Activated CD8-positive, alpha-beta memory T cell treated with anti-CD3 and anti-CD28 coated beads, Interleukin-2, amount 10 ng/mL, durations not matched to agents 7 days and 5 days (primary cell): ENCODE data around the gene AZU1. TPM values are rescaled to one million over a fixed set of nuclear protein-coding genes. Genes with fewer than 3 reads are reported as not detected.
A peak's percentile ranks its signal among the peaks of the same experiment; 100 is the strongest.
"Not testable (repeated sequence)": the region's sequence is repeated elsewhere in the genome, so short reads cannot be mapped to it uniquely, and the experiment has no call there.

ENCODE experiments used
- ATAC-seq: fragments of 150-1000 bp; cut with Tn5 transposase; one replicate; pipeline ENCODE4 v1.10.0; 2021; ENCODE audit warnings: moderate library complexity
- CTCF ChIA-PET: fragments of 350-600 bp; sonication (Branson Sonifier 250); formaldehyde crosslinking; loops from one replicate; lab custom pipeline; 2021; ENCODE audit warnings: antibody characterized with exemption; lab: Charles Lee
- DNase-seq: peaks from one replicate; pipeline ENCODE4 v3.0.0-alpha.2; 2020
- H3K27ac Mint-ChIP-seq: one replicate; pipeline ENCODE4 v1.8.0; 2021; ENCODE audit warnings: mild to moderate bottlenecking, mixed read lengths
- H3K27me3 Mint-ChIP-seq: one replicate; pipeline ENCODE4 v1.8.0; 2021; ENCODE audit warnings: mixed read lengths
- H3K36me3 Mint-ChIP-seq: one replicate; pipeline ENCODE4 v1.8.0; 2021; ENCODE audit warnings: mild to moderate bottlenecking, mixed read lengths
- H3K4me1 Mint-ChIP-seq: one replicate; pipeline ENCODE4 v1.8.0; 2021; ENCODE audit warnings: mixed read lengths
- H3K4me3 Mint-ChIP-seq: one replicate; pipeline ENCODE4 v1.8.0; 2021; ENCODE audit warnings: mild to moderate bottlenecking, moderate library complexity, mixed read lengths
- H3K9me3 Mint-ChIP-seq: one replicate; pipeline ENCODE4 v1.8.0; 2022; ENCODE audit warnings: low read depth, mixed read lengths
- total RNA-seq, 2 experiments: library from RNA; stranded (reverse); gene quantifications; one replicate each; pipeline ENCODE4 v1.2.3, GENCODE V29; 2021

AZU1 gene
- total RNA-seq, 2 experiments from 2014 or later: not detected

DNA sequence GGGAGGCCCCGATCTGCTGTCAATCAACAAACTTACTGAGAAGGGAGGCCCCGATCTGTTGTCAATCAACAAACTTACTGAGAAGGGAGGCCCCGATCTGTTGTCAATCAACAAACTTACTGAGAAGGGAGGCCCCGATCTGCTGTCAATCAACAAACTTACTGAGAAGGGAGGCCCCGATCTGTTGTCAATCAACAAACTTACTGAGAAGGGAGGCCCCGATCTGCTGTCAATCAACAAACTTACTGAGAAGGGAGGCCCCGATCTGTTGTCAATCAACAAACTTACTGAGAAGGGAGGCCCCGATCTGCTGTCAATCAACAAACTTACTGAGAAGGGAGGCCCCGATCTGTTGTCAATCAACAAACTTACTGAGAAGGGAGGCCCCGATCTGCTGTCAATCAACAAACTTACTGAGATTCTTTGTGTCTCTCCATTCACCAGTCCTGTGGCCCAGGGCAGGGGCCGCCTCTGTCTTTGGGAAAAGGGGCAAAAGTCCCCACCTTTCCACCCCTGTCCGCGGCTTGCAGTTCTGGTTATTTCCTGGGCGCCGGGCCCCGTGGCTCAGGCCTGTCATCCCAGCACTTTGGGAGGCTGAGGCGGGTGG, 26.1 kb downstream of the AZU1 start:
- not testable (repeated sequence) for H3K36me3 Mint-ChIP-seq, DNase-seq, H3K27ac Mint-ChIP-seq, ATAC-seq, H3K9me3 Mint-ChIP-seq, H3K27me3 Mint-ChIP-seq, H3K4me1 Mint-ChIP-seq, H3K4me3 Mint-ChIP-seq
- CTCF ChIA-PET: interaction anchor here (1.0 kb wide), 1 partner anchor 10 kb away, joined by 3 read pairs; no protein-coding TSS in a partner anchor

DNA sequence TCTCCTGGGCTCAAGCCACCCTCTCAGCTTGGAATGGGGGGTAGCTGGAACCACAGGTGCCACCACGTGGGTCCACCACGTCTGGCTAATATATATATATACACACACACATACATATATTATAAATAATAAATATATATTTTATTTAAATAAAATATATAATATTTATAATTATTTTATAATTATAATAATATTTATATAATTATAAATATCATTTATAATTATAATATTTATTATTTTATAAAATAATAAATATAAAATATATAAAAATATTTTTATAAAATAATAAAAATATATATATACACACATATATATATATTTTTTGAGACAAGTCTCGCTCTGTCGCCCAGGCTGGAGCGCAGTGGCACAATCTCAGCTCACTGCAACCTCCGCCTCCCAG, 26.9 kb downstream of the AZU1 start:
- Mint-ChIP-seq H3K4me1 (no peaks in the 10 kb centered on the region), H3K27ac (no peak overlapping the region), H3K9me3 (no peaks in the 10 kb centered on the region), H3K27me3 (peaks cover 11% of the 10 kb centered on the region), H3K36me3 (no peaks in the 10 kb centered on the region), H3K4me3 (no peak overlapping the region)
- DNase-seq (no peak), ATAC-seq (no peak)
- CTCF ChIA-PET: interaction anchor here (1.0 kb wide), 1 partner anchor 9 kb away, joined by 3 read pairs; no protein-coding TSS in a partner anchor

DNA sequence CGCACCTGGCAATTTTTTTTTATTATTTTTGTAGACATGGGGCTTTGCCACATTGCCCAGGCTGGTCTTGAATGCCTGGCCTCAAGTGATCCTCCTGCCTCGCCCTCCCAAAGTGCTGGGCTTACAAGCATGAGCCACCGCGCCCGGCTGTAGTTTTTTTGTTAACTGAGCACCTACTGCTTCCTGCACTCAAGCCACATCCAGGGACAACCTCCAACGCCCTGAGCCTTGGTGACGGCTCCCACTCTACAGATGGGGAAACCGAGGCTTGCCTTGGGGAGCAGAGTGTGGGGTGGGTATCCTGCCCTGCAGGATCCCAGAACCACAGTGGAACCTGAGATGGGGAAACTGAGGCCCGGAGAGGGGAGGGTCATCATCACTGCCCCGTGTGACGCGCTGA, 27.5 kb downstream of the AZU1 start:
- Mint-ChIP-seq H3K4me1 (no peaks in the 10 kb centered on the region), H3K4me3 (no peak overlapping the region), H3K27me3 (peaks cover 13% of the 10 kb centered on the region), H3K27ac (no peak overlapping the region), H3K9me3 (no peaks in the 10 kb centered on the region), H3K36me3 (no peaks in the 10 kb centered on the region)
- ATAC-seq: no peak
- no peak for DNase-seq
- CTCF ChIA-PET: interaction anchor here (1.2 to 4.8 kb wide), 2 partner anchors 8 to 129 kb away, joined by 4 to 19 read pairs; partner anchors contain the start of gene WDR18

DNA sequence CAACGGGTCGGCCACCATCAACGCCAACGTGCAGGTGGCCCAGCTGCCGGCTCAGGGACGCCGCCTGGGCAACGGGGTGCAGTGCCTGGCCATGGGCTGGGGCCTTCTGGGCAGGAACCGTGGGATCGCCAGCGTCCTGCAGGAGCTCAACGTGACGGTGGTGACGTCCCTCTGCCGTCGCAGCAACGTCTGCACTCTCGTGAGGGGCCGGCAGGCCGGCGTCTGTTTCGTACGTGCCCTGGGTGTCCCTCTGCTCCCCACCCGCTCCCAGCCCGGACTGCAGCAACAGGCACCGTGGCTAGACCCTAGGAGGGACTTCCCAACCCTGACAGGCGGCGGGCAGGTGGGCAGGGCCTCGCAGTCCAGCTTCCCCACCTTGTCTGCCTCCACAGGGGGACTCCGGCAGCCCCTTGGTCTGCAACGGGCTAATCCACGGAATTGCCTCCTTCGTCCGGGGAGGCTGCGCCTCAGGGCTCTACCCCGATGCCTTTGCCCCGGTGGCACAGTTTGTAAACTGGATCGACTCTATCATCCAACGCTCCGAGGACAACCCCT, 28.0 kb downstream of the AZU1 start:
- H3K27ac Mint-ChIP-seq: no peak overlapping the region
- CTCF ChIA-PET: interaction anchor here (1.2 to 5.1 kb wide), 3 partner anchors 8 to 129 kb away, joined by 4 to 43 read pairs (median 19); partner anchors contain the start of gene WDR18

DNA sequence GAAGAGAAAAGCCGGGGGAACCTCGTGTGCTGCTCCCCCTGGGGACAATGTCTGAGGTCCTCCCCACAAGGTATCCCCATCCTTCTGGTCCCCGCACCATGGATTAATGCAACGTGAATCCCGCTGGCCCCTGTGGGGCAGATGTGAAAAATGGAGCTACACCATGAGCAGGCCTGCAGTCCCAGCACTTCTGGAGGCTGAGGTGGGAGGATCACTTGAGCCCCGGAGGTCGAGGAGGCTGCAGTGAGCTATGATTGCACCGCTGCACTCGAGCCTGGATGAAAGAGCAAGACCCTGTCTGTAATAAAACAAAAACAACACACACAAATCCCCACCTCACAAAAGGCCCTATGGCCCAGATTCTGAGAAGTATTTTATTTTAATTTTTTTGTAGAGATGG, 30.6 kb downstream of the AZU1 start:
- Mint-ChIP-seq H3K36me3 (no peaks in the 10 kb centered on the region), H3K4me3 (no peak overlapping the region), H3K27me3 (peaks cover 13% of the 10 kb centered on the region), H3K9me3 (no peaks in the 10 kb centered on the region), H3K4me1 (peaks cover 8% of the 10 kb centered on the region), H3K27ac (no peak overlapping the region)
- DNase-seq: no peak
- ATAC-seq: no peak
- CTCF ChIA-PET: interaction anchor here (1.3 to 5.1 kb wide), 4 partner anchors 63 to 139 kb away, joined by 4 to 43 read pairs (median 12); partner anchors contain the start of gene WDR18

More for the DNA sequence above, 28.0 kb downstream of the AZU1 start:
- Mint-ChIP-seq H3K9me3 (no peaks in the 10 kb centered on the region), H3K4me3 (no peak overlapping the region), H3K4me1 (no peaks in the 10 kb centered on the region), H3K36me3 (no peaks in the 10 kb centered on the region), H3K27me3 (peaks cover 13% of the 10 kb centered on the region)
- ATAC-seq (no peak), DNase-seq (no peak)

DNA sequence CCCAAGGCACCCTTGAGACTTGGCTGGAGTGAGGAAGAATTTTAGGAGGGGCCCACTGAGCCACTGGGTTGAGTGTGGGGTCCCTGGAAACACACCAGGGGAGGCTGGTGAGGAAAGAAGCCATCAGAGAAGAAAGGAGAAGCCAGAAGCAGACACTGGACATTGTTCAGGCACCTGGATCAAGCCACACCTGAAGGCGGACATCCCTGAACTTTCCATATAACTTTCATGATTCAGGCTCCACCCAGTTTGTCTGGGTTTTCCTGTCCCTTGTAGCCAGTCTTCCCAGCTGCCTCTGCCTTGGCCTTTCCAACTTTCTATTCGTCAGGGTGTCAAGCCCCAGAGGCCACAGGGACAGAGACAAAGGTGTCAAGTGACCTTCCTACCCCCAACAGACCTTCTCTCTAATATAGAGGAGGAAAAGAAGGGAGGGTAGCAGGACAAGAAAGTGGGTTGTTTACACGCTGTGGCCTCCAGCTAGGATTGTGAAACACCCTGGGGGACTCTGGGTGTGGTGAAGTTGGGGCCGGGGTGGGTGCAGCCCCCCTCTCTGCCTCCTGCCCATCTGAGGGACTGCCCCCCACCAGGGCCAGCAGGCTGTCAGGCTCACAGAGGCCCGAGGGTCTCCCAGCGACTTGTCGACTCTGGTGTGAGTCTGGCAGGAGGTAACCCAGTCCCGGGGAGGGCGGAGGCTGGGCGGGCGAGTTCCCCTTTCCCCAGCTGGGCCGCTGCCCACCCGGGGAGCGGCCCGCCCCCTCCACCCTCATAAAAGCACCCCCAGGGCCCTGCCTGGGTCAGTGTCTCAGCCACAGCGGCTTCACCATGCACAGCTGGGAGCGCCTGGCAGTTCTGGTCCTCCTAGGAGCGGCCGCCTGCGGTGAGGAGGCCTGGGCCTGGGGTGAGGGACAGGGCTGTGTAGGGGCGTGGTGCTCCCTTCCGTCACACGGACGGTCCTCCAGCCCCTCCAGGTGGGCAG, 31.5 kb downstream of the AZU1 start, which contains the start of gene CFD:
TSS of gene CFD (plus strand) at position 797 of the 976 bp plus-strand sequence. CDS start at position 823, 26 bp downstream.
- H3K4me3 Mint-ChIP-seq: no peak within 1 kb of the TSS
- H3K9me3 Mint-ChIP-seq: no peaks in the 10 kb centered on the region
- peaks cover 15% of the 10 kb centered on the region for H3K4me1 Mint-ChIP-seq
- no peak within 1 kb of the TSS for H3K27ac Mint-ChIP-seq
- ATAC-seq: no peak
- no peaks in the 10 kb centered on the region for H3K36me3 Mint-ChIP-seq
- H3K27me3 Mint-ChIP-seq: peaks cover 13% of the 10 kb centered on the region
- no peak for DNase-seq
- CTCF ChIA-PET: interaction anchor here (1.0 to 5.1 kb wide), 5 partner anchors 56 to 138 kb away, joined by 3 to 43 read pairs (median 4); partner anchors contain the start of gene WDR18

DNA sequence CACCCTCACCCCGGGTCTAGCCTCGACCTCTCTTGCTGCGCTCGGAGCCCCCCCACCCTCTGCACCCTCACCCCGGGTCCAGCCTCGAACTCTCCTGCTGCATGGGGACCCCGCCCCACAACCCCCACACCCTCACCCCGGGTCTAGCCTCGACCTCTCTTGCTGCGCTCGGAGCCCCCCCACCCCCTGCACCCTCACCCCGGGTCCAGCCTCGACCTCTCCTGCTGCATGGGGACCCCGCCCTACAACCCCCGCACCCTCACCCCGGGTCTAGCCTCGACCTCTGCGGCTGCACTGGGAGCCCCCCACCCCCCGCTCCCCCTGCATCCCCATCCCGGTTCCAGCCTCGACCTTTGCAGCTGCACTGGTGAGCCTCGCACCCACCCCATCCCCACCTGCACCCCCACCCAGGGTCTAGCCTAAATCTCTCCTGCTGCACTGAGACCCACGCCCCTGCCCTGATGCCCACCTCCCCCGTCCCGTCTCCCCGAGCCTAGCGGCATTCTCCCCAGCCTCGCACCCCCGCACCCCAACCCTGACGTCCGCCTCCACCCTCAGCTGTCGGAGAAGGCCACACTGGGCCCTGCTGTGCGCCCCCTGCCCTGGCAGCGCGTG, 33.6 kb downstream of the AZU1 start:
- H3K4me3 Mint-ChIP-seq: no peak overlapping the region
- CTCF ChIA-PET: interaction anchor here (5.1 kb wide), 1 partner anchor 60 kb away, joined by 43 read pairs; no protein-coding TSS in a partner anchor
- H3K4me1 Mint-ChIP-seq: peaks cover 16% of the 10 kb centered on the region

DNA sequence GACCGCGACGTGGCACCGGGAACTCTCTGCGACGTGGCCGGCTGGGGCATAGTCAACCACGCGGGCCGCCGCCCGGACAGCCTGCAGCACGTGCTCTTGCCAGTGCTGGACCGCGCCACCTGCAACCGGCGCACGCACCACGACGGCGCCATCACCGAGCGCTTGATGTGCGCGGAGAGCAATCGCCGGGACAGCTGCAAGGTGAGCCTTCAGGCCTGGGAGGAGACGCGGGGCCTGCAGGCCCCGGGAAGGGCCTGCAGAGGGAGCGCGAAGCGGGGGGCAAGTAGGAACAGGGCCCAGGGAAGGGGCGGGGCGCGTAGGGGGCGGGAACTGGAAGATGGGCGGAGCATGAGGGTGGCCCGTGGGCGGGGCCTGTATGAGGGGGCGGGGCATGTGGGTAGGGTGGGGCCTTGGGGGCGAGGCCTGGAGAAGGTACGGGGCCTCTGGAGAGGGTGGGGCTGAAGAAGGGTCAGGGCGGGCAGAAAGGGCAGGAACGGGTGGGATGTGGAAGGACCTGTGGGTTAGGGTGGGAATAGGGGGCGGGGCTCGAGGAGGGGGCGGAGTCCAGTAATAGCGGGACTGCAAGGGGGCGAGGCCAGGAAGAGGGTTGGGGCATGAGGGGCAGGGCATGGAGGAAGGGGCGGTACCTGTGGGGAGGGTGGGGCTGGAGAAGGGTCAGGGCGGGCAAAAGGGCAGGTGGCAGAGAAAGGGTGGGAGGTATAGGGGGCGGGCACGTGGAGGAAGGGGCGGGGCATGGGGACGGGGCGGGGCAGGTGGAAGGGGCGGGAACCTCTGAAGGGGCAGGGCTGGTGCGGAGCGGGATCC, 34.3 kb downstream of the AZU1 start:
- CTCF ChIA-PET: interaction anchor here (0.7 to 4.4 kb wide), 6 partner anchors 31 to 379 kb away, joined by 3 to 85 read pairs (median 18); partner anchors contain the start of genes ATP5F1D, KISS1R, MED16 and R3HDM4
- peaks cover 16% of the 10 kb centered on the region for H3K4me1 Mint-ChIP-seq
- H3K27ac Mint-ChIP-seq: peak overlapping the region; percentile 67
- no peaks in the 10 kb centered on the region for H3K36me3 Mint-ChIP-seq
- no peaks in the 10 kb centered on the region for H3K9me3 Mint-ChIP-seq
- H3K4me3 Mint-ChIP-seq: no peak overlapping the region
- H3K27me3 Mint-ChIP-seq: peaks cover 13% of the 10 kb centered on the region
- ATAC-seq (peak; percentile 40), DNase-seq (peak; percentile 84)

More for the DNA sequence above, 33.6 kb downstream of the AZU1 start:
- ATAC-seq (no peak), DNase-seq (no peak)
- Mint-ChIP-seq H3K36me3 (no peaks in the 10 kb centered on the region), H3K9me3 (no peaks in the 10 kb centered on the region), H3K27ac (no peak overlapping the region), H3K27me3 (peaks cover 13% of the 10 kb centered on the region)

DNA sequence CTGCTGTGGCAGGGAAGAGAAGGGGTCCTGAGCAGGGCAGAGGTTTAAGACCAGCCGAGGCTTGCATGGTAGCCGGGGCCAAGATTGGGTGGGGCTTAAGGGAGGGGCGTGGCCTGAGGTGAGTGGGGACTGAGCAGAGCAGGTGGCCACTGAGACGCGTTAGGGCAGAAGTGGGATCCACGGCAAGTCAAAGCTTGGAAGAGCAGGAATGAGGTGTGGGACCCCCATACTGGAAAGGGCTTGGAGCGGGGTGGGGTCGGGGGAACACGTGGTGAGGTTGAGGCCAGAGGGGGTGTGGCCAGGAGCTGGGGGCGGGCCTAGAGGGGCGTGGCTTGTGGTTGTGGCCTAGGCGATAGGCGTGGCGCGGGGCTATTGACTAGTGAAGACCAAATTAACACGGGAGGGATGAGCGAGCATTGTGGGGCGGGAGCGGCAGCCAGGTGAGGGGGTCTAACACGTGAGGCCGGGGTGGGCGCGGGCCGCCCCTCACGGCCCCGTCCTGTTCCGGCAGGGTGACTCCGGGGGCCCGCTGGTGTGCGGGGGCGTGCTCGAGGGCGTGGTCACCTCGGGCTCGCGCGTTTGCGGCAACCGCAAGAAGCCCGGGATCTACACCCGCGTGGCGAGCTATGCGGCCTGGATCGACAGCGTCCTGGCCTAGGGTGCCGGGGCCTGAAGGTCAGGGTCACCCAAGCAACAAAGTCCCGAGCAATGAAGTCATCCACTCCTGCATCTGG, 35.1 kb downstream of the AZU1 start:
- Mint-ChIP-seq H3K36me3 (peaks cover 3% of the 10 kb centered on the region), H3K27me3 (peaks cover 13% of the 10 kb centered on the region), H3K4me3 (peak overlapping the region; percentile 70), H3K9me3 (no peaks in the 10 kb centered on the region), H3K27ac (peak overlapping the region; percentile 67), H3K4me1 (peaks cover 16% of the 10 kb centered on the region)
- CTCF ChIA-PET: interaction anchor here (0.7 to 4.4 kb wide), 21 partner anchors 9 to 379 kb away, joined by 3 to 85 read pairs (median 6); partner anchors contain the start of genes ATP5F1D, KISS1R, MED16 and R3HDM4
- DNase-seq (peak; percentile 90), ATAC-seq (peak; percentile 61)

DNA sequence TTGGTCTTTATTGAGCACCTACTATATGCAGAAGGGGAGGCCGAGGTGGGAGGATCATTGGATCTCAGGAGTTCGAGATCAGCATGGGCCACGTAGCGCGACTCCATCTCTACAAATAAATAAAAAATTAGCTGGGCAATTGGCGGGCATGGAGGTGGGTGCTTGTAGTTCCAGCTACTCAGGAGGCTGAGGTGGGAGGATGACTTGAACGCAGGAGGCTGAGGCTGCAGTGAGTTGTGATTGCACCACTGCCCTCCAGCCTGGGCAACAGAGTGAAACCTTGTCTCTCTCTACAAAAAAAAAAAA, 35.6 kb downstream of the AZU1 start:
- CTCF ChIA-PET: interaction anchor here (0.6 to 4.4 kb wide), 29 partner anchors 8 to 378 kb away, joined by 3 to 85 read pairs (median 4); partner anchors contain the start of genes ATP5F1D, KISS1R, MED16 and R3HDM4
- ATAC-seq (no peak), DNase-seq (no peak)
- peak overlapping the region; percentile 88 for H3K27ac Mint-ChIP-seq
- no peaks in the 10 kb centered on the region for H3K9me3 Mint-ChIP-seq
- H3K36me3 Mint-ChIP-seq: peaks cover 3% of the 10 kb centered on the region
- H3K27me3 Mint-ChIP-seq: peaks cover 13% of the 10 kb centered on the region
- peak overlapping the region; percentile 70 for H3K4me3 Mint-ChIP-seq
- peaks cover 16% of the 10 kb centered on the region for H3K4me1 Mint-ChIP-seq

DNA sequence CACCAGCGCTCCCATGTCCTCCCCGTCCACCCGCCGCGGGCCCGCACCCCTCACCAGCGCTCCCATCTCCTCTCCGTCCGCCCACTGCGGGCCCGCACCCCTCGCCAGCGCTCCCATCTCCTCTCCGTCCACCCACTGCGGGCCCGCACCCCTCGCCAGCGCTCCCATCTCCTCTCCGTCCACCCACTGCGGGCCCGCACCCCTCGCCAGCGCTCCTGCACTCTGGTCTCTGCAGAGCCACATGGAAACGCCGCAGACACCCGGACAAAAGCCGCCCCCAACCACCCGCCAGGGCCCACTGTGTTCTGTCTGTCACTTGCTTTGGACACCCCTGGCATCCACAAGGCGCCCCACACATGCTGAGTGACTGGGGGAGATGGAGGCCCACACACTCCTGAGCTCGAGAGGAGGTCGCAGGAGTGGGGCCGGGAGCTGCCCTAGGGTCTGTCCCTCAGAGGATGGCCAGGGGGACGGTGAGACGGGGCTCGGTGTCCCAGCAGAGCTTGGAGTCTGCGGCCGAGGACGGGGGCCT, 39.2 kb downstream of the AZU1 start:
- Mint-ChIP-seq H3K36me3 (peaks cover 8% of the 10 kb centered on the region), H3K9me3 (no peaks in the 10 kb centered on the region), H3K27me3 (no peaks in the 10 kb centered on the region), H3K4me3 (no peak overlapping the region), H3K27ac (no peak overlapping the region), H3K4me1 (peaks cover 18% of the 10 kb centered on the region)
- CTCF ChIA-PET: no interaction called here
- ATAC-seq (no peak), DNase-seq (no peak)
